ENCODE results near the gene MAP1LC3B2.

MAP1LC3B2 gene

DNA sequence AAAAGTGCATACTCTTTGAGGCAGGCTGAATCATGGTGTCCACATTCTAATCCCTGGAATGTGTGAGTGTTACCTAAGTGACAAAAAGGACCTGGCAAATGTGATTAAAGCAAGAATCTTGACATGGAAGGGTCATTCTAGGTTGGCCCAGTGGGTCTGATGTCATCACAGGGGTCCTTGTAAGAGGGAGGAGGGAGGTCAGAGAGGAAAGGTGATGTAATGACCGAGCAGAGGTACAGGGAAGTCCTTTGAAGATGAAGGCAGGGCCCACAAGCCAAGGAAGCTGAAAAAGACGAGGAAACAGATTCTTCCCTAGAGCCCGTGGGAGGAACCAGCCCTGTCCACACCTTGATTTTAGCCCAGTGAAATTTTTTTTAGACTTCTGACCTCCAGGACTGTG lies 60.1 kb downstream of the MAP1LC3B2 start:
- no peak for TF ChIP-seq POLR2AphosphoS5 (IDR thresholded peaks at IDR 0.05; ENCODE audit: low read depth)
- TF ChIP-seq, protein P1, sequence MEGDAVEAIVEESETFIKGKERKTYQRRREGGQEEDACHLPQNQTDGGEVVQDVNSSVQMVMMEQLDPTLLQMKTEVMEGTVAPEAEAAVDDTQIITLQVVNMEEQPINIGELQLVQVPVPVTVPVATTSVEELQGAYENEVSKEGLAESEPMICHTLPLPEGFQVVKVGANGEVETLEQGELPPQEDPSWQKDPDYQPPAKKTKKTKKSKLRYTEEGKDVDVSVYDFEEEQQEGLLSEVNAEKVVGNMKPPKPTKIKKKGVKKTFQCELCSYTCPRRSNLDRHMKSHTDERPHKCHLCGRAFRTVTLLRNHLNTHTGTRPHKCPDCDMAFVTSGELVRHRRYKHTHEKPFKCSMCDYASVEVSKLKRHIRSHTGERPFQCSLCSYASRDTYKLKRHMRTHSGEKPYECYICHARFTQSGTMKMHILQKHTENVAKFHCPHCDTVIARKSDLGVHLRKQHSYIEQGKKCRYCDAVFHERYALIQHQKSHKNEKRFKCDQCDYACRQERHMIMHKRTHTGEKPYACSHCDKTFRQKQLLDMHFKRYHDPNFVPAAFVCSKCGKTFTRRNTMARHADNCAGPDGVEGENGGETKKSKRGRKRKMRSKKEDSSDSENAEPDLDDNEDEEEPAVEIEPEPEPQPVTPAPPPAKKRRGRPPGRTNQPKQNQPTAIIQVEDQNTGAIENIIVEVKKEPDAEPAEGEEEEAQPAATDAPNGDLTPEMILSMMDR (IDR thresholded peaks at IDR 0.05; ENCODE audit: insufficient read depth, low read length) = no peak
- TF ChIP-seq, protein P2, sequence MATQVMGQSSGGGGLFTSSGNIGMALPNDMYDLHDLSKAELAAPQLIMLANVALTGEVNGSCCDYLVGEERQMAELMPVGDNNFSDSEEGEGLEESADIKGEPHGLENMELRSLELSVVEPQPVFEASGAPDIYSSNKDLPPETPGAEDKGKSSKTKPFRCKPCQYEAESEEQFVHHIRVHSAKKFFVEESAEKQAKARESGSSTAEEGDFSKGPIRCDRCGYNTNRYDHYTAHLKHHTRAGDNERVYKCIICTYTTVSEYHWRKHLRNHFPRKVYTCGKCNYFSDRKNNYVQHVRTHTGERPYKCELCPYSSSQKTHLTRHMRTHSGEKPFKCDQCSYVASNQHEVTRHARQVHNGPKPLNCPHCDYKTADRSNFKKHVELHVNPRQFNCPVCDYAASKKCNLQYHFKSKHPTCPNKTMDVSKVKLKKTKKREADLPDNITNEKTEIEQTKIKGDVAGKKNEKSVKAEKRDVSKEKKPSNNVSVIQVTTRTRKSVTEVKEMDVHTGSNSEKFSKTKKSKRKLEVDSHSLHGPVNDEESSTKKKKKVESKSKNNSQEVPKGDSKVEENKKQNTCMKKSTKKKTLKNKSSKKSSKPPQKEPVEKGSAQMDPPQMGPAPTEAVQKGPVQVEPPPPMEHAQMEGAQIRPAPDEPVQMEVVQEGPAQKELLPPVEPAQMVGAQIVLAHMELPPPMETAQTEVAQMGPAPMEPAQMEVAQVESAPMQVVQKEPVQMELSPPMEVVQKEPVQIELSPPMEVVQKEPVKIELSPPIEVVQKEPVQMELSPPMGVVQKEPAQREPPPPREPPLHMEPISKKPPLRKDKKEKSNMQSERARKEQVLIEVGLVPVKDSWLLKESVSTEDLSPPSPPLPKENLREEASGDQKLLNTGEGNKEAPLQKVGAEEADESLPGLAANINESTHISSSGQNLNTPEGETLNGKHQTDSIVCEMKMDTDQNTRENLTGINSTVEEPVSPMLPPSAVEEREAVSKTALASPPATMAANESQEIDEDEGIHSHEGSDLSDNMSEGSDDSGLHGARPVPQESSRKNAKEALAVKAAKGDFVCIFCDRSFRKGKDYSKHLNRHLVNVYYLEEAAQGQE (IDR thresholded peaks at IDR 0.05; ENCODE audit: insufficient replicate concordance, low read depth) = no peak
- TF ChIP-seq SPI1 (IDR thresholded peaks at IDR 0.05; ENCODE audit: borderline replicate concordance, low read depth) = no peak
- TF ChIP-seq GABPA (IDR thresholded peaks at IDR 0.05; ENCODE audit: low read depth) = no peak
- Histone ChIP-seq H3K27me3 (ENCODE audit: insufficient read depth, poor library complexity, severe bottlenecking) (no peaks in the 10 kb centered on the region), H3K4me3 (replicated peaks; ENCODE audit: insufficient read depth, low read length) (no peak overlapping the region), H3K27ac (replicated peaks) (no peak overlapping the region)
- DNase-seq (ENCODE audit: low read depth in 1 of 2, low spot score in 1 of 2) = no peak

DNA sequence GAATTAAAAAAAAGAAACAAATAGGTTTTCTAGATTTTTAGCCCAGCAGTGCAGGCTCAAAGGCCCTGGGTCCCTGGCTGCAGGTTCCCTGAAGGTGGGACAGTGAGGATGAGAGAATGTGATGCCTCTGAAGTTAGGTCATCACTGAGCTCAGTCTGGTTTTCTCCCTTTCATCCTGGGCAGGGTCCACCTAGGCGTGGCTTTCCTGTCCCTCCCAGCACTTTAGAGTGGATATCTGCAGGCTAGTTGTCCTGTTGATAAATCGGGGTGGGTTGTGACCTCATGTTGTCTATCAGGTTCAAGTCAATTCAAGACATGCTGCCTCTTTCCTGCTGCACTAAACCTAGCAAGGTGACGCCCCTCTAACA lies 60.9 kb downstream of the MAP1LC3B2 start:
- no peak overlapping the region for H3K4me3 ChIP-seq (replicated peaks; ENCODE audit: insufficient read depth, low read length)
- TF ChIP-seq GABPA (IDR thresholded peaks at IDR 0.05; ENCODE audit: low read depth) = no peak
- TF ChIP-seq, protein P1 (IDR thresholded peaks at IDR 0.05; ENCODE audit: insufficient read depth, low read length) = no peak
- no peak for TF ChIP-seq POLR2AphosphoS5 (IDR thresholded peaks at IDR 0.05; ENCODE audit: low read depth)
- no peak for TF ChIP-seq SPI1 (IDR thresholded peaks at IDR 0.05; ENCODE audit: borderline replicate concordance, low read depth)
- TF ChIP-seq, protein P2 (IDR thresholded peaks at IDR 0.05; ENCODE audit: insufficient replicate concordance, low read depth) = no peak
- H3K27me3 ChIP-seq (ENCODE audit: insufficient read depth, poor library complexity, severe bottlenecking) = no peaks in the 10 kb centered on the region
- DNase-seq (ENCODE audit: low read depth in 1 of 2, low spot score in 1 of 2) = no peak
- H3K27ac ChIP-seq (replicated peaks) = no peak overlapping the region

DNA sequence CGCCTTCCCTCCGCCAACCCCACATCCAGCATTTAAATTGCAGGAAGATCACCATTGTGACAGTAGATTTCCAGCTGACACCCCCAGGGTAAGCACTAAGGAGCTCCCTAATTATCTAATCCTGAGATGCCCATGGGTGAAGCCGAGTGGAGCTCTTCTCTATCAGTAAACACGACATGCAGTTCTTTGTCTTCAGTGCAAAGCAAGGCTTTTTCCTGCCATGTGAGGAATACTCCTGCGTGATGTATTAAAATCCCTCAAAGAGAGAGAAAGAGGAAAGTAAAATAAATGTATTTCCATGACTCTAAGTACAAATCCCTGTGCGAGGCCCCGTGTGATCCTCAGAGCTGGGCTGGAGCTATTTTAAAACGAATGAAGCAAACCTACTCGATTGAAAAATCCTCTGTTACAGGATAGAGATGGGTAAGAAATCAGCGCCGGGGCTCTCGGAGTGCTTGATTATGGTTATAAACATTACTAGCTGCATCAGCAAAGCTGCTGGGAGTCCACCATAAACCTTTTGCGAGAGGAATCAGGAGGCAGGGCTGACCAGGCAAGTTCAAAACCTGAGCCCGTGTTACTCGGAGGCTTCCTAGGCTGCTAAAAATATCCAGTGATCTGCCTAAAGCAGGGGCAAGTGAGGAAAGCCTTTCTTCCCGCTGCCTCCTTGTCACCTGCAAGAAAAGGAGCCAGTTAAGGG lies 61.5 kb downstream of the MAP1LC3B2 start:
- DNase-seq (ENCODE audit: low read depth in 1 of 2, low spot score in 1 of 2) = no peak
- H3K27me3 ChIP-seq (ENCODE audit: insufficient read depth, poor library complexity, severe bottlenecking) = no peaks in the 10 kb centered on the region
- H3K4me3 ChIP-seq (replicated peaks; ENCODE audit: insufficient read depth, low read length) = no peak overlapping the region
- no peak overlapping the region for H3K27ac ChIP-seq (replicated peaks)
- no peak for TF ChIP-seq GABPA (IDR thresholded peaks at IDR 0.05; ENCODE audit: low read depth)
- TF ChIP-seq POLR2AphosphoS5 (IDR thresholded peaks at IDR 0.05; ENCODE audit: low read depth) = no peak
- TF ChIP-seq SPI1 (IDR thresholded peaks at IDR 0.05; ENCODE audit: borderline replicate concordance, low read depth) = no peak
- TF ChIP-seq, protein P2 (IDR thresholded peaks at IDR 0.05; ENCODE audit: insufficient replicate concordance, low read depth) = no peak
- TF ChIP-seq, protein P1 (IDR thresholded peaks at IDR 0.05; ENCODE audit: insufficient read depth, low read length) = no peak
